AG08395 (cell line): ENCODE measurements around the gene SDHC.
"Not testable (repeated sequence)": the region's sequence is repeated elsewhere in the genome, so short reads cannot be mapped to it uniquely, and the experiment has no call there.

ENCODE experiments used
- DNase-seq: peaks from one replicate; pipeline ENCODE4 v3.0.0; 2012; ENCODE audit warnings: mixed read lengths, low spot score

The SDHC gene

GRCh38 chr1:161311595-161312181 is 2.5 kb upstream of the SDHC start:
- no peak for DNase-seq

DNA sequence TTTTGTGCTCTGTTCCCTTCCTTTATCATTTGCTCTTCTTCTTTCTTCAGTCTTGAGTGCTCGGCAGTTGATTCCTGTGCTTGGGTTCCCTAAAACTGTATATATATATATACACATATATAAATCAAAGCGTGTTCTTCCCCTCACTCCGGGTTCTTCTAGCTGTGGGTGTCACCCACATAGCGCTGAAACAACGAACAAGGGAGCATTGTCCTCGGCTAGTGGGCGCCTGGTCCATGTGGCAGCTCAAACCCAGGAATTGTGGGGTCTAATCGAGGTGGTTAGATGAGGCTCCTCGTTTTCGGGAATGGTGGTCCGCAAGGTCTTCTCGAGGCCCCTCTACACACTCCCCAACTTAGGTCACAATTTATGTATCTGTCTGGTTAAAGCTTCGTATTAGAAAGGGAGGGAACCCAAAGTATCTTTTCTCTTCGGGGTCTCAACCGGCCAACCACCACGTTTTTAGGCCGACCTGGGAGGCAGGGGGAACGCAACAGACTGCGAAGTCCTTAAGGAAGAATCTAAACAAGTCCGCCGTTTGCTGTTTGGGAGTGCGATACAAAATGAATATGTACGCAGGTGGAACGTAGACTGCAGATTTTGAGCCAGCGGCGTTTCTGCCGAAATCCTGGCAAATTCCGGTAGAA is 504 bp upstream of the SDHC start:
- no peak for DNase-seq

DNA sequence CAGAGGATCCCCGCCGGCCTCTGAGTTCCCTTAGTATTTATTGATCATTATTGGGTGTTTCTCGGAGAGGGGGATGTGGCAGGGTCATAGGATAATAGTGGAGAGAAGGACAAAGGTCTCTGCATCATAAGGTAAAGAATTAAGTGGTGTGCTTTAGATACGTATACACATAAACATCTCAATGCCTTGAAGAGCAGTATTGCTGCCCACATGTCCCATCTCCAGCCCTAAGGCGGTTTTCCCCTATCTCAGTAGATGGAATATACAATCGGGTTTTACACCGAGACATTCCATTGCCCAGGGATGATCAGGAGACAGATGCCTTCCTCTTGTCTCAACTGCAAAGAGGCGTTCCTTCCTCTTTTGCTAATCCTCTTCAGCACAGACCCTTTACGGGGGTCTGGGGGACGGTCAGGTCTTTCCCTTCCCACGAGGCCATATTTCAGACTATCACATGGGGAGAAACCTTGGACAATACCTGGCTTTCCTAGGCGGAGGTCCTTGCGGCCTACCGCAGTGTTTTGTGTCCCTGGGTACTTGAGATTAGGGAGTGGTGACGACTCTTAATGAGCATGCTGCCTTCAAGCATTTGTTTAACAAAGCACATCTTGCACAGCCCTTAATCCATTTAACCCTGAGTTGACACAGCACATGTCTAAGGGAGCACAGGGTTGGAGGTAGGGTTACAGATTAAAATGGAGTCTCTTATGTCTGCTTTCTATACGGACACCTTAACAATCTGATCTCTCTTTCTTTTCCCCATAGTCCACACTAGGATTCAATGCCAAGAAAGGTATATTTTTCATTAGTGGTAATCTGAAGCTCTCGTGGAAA is 1.9 kb downstream of the SDHC start:
- DNase-seq: not testable (repeated sequence)

- no peak for DNase-seq
These were observed 9.8 kb downstream of the SDHC start for GRCh38 chr1:161324020-161324419.

DNA sequence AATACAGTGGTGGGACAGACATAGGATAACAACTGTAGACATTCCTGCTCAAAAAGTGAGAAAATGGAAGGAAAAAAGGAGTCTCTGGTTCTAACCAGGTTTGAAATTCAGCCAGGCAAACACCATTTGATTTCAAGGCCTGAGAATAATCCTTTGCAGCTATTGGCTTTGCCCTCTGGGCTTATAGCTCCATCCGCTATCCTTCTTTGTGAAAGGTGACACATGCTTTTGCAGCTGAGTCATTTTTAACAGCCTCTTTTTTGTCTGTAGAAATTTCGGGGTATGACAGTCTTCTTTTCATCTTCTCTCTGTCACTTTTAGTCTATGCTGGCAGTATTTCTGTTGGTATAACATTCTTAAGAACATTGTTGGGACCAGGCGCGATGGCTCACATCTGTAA is 16.2 kb downstream of the SDHC start:
- no peak for DNase-seq

DNA sequence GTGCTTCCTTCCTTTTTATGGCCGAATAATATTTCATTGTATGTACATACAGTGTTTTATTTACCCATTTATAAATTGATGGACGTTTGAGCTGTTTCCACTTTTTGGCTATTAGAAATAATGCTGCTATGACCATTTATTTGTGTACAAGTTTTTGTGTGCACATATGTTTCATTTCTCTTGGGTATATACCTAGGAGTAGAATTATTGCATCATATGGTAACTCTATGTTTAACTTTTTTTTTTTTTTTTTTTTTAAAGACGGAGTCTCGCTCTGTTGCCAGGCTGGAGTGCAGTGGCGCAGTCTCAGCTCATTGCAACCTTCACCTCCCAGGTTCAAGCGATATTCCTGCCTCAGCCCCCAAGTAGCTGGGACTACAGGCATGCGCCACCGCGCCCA is 19.0 kb downstream of the SDHC start:
- DNase-seq: no peak

DNA sequence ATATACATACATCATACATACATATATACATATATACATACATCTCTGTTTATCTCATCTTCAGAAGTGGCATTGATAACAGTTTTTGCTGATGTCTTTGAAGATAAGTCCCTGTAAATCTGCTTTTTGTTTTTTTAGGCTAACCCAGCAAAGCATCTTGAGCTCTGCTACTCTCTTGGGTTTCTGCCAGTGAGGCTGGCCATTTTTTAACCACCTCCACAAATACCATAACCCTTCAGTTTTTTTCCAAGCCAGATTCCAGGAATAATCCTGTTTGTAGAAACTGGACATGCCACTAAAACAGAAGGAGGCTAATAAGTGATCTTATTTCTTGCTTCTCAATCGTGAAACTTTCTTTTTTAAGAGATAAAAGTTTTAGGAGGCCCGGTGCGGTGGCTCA is 21.6 kb downstream of the SDHC start:
- DNase-seq: no peak

DNA sequence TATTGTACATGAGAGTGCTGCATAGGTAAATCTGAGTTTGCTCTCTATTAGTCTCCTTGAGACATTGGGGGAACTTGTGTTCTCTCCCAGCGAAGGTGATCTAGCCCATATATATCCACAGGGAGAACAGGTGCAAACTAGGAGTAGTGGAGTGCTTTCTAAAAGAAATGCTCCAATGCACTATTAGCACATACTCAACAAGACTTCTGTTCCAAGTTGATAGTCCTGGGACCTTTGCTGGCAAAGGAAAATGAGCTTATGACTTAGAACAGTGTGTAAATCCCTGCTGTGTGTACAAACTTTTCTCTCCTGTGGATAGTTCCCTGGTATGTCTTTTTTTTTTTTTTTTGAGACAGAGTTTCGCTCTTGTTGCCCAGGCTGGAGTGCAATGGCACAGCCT is 28.0 kb downstream of the SDHC start:
- no peak for DNase-seq

DNA sequence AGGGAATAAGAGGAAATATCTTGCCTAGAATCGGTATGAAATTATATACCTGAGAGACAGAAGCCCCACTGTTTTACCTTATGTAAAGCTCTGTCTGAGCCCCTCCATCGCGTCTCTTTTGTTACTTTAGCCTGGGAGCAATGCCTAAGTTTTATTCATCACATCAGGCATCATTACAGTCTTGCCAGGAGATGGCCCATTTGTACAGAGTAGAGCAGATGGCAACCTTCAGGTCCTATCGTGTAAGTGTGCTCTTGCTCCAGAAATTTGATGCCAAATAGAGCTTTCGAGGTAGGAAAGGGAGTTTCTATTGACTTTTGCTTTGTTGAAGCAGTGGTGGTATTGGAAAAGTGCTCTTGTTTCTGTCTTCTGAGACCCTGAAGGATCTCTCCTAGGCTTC is 28.6 kb downstream of the SDHC start:
- no peak for DNase-seq

DNA sequence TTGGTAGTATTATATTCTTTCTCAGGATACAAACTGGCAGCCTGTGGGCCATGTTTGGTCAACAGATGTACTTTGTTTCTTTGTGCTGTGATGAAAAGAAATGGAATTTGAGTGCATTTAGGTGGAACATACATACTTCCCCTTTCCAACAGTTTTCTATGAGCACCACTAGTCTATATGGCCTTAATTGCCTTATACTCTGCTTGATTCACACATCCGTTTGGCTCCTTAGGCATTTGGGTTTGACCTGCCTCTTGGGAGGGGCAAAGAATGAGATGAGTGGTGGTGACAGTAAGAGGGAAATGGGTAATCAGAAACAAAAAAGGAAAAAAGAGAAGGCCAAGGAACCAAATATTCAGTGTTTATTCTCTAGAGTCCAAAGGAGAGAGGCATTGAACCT is 36.5 kb downstream of the SDHC start:
- no peak for DNase-seq

GRCh38 chr1:161351482-161351881 is 37.3 kb downstream of the SDHC start:
- no peak for DNase-seq

DNA sequence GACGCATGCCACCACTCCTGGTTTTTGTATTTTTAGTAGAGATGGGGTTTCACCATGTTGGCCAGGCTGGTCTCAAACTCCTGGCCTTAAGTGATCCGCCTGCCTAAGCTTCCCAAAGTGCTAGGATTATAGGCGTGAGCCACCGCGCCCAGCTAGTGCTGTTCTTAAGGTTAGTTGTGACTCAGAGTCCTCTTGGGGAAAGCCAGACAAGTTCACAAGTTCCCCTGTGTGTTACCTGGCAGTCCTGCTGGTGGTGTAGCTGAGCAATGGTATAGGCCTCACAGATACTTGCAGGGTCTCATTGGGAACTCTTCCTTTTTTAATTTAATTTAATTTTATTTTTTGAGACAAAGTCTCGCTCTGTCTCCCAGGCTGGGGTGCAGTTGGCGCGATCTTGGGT is 42.9 kb downstream of the SDHC start:
- DNase-seq: no peak

DNA sequence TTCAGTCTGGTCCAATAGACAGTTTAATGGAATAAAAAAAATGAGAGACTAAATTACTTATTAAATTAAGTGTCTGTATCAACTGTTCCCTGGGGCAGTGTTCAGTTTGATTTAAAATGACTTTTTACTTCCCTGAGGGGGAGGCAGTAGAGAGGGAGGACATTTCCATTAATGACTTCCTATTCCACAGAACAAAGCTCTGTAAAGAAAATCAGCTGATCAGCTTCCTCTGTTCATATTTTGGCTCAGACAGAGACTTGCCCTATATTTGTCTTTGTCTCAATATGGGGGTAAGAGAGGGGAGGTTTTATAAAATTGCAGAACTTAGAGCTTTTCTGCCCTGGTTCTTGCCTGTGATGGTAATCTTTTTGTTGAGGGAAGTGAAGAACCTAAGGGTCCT is 45.1 kb downstream of the SDHC start:
- DNase-seq: no peak

DNA sequence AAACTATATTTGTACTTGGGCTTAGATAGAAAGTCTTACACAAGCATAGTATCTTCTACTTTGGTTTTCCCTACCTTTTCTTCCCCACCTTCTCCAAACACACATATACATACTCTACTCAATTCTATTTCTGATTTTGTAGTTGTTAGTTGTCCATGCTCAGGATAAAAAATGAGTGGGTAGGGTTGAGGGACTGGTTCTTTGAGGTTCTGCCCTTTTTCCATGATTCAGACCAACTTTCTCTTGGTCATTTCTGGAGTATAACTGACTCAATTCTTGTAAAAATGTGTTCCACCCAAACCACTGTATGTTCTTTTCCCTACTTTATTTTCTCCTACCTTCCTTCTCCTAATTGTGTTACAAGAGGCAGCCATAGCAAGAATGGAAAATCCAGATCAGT is 50.2 kb downstream of the SDHC start:
- DNase-seq: no peak

DNA sequence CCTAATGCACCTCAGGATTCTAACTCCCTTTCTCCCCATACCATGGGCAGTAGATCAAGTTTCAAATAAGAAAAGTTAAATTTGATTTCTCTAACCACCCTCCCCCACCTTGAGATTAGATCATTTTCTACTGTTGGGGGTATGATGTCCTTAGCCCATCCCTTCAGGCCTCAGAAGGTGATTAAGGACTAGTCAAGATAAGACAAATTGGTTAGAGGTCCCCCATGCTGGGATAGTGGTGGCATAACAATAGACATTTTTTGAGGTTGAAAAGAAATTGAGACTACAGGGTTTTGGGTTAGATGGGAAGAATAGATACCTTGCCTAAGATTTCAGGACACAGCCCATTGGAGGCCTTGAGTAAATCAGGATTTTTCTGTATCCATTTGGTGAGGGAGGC is 51.0 kb downstream of the SDHC start:
- no peak for DNase-seq

DNA sequence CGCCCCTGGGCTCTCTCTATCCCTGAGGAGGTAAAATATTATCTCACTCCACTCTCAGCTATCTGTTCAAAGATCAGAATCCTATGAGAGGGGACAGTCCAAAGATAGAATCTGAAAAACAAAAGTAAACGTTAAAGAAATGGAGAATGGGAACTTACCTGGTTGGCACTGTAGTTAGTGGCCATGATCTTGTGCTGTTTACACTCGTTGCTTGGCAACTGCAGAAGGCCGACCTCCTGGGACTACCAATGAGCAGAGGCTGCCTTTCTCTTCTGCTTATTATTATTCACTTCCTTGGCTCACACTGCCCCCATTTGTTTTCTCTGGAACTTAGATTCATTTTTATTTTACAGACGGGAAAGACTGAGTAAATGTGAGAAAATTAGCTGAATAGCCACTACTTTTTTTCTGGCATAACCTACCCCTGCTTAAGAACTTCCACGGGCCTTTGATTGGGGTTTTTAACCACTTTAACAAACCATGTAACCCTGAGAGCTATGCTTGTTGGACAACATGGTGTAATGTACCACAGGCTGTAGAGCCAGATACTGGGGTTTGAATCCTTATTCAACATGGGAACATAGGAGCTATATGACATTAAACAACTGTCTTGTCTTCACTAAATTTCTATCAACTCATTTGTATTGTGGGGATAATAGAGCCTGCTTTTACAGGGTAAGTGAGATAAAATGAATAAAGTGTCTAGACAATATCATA is 53.7 kb downstream of the SDHC start, which contains the start of gene CFAP126:
TSS of gene CFAP126 (minus strand) at position 193 of the 717 bp plus-strand sequence. CDS start at position 185, 8 bp downstream.
- peak; percentile 71 for DNase-seq

DNA sequence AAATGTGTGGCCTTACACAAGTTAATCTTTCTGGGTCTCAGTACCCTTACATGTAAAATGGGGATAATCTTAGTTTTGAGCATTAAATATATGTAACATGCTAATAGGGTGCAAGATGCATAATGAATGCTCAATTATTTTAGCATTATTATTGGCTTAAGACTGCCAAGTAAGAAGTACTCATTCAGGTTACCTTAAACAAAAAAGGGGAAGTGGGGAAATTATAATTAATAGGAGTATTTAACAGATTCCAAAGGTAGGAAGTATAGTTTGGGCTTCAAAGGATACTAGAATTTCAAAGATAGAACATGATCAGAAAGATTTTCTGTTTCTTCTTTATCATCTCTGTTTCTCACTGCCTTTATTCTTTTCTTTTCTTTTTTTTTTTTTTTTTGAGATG is 59.3 kb downstream of the SDHC start:
- DNase-seq: no peak

- DNase-seq: no peak
These were observed 60.2 kb downstream of the SDHC start for GRCh38 chr1:161374373-161374772.

GRCh38 chr1:161378014-161378413 is 63.8 kb downstream of the SDHC start:
- no peak for DNase-seq

DNA sequence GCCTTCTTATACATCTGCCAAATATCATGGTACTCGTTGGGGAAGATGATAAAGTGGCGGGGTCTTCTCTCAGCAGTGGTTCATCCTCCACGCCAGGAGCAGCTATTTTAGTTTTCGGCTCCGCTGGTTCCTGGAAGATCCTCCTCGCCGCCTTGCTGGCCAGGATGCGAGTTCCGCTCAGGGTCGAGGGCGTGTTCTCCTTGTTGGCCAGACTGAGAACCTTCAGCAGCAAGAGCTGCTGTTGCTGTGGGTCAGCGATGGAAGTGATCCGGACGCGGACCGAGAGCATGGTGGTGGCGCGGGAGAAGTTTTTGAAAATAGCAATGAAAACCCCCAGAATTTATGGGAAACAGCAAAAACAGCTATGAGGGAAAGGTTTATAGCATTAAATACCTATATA is 64.9 kb downstream of the SDHC start:
- DNase-seq: peak; percentile 69

DNA sequence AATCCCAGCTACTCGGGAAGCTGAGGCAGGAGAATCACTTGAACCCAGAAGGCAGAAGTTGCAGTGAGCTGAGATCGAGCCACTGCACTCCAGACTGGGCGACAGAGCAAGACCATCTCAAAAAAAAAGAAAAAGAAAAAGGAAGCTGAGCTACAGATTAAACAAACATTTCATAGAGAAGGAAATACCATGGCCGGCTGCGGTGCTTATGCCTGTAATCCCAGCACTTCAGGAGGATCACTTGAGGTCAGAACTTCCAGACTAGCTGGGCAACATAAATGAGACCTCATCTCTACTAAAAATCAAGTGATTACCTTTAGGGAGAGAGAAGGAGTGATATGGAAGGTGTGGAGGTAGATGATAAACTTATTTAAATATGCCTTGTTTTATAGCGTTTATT is 67.5 kb downstream of the SDHC start:
- no peak for DNase-seq

GRCh38 chr1:161382214-161383019 is 68.2 kb downstream of the SDHC start:
- DNase-seq: peak; percentile 56
